Sigmoid colon (tissue), 7 donors: ENCODE measurements around the gene HTR1E. TPM values are rescaled to one million over a fixed set of nuclear protein-coding genes. Genes with fewer than 3 reads are reported as not detected.

ENCODE experiments used
- DNase-seq: peaks from one replicate; pipeline ENCODE4 v3.0.0-alpha.2; 2019
- H3K27ac ChIP-seq, 4 donors: fragments of 200-600 bp; sonication (generic); one replicate each; pipeline ENCODE4 v1.5.1; 2016 to 2019; ENCODE audit warnings: mild to moderate bottlenecking in 1 of 4
- H3K27me3 ChIP-seq, 3 donors: fragments of 200-600 bp; sonication (generic); one replicate each; pipeline ENCODE4 v1.5.1; 2019; ENCODE audit warnings: mild to moderate bottlenecking in 1 of 3
- H3K36me3 ChIP-seq, 4 donors: fragments of 200-600 bp; sonication (generic); one replicate each; pipeline ENCODE4 v1.5.1; 2016 to 2019
- H3K4me1 ChIP-seq, 4 donors: fragments of 200-600 bp; sonication (generic); one replicate each; pipeline ENCODE4 v1.5.1; 2017 to 2019
- H3K4me3 ChIP-seq, 4 donors: fragments of 200-600 bp; sonication (generic); one replicate each; pipeline ENCODE4 v1.5.1; 2017 to 2019; ENCODE audit warnings: mild to moderate bottlenecking in 2 of 4, moderate library complexity in 1 of 4
- H3K9me3 ChIP-seq, 4 donors: fragments of 200-600 bp in 3 of 4; sonication (generic) in 3 of 4; one replicate each; pipeline versions ENCODE4 v1.5.1 to v1.6.1; 2013 to 2019
- CTCF ChIP-seq, 4 experiments: fragments of 450-650 bp in 3 of 4; fragments of 200-600 bp in 1 of 4; IDR thresholded peaks; one replicate each; pipeline ENCODE4 v1.5.1; 2016 to 2019; ENCODE audit warnings: antibody characterized with exemption in 4 of 4, mild to moderate bottlenecking in 3 of 4, moderate library complexity in 2 of 4
- EP300 ChIP-seq, 4 donors: sonication (generic); formaldehyde crosslinking; IDR thresholded peaks; one replicate each; pipeline ENCODE4 v1.6.1; 2017; ENCODE audit warnings: antibody characterized with exemption in 4 of 4
- POLR2A ChIP-seq, 2 donors: fragments of 450-650 bp; IDR thresholded peaks; one replicate each; pipeline ENCODE4 v1.6.1; 2016; ENCODE audit warnings: antibody characterized with exemption in 2 of 2, mild to moderate bottlenecking in 2 of 2, moderate library complexity in 2 of 2
- POLR2AphosphoS5 ChIP-seq, 4 donors: sonication (generic); formaldehyde crosslinking; IDR thresholded peaks; one replicate each; pipeline ENCODE4 v1.6.1; 2017; ENCODE audit warnings: antibody characterized with exemption in 4 of 4
- WGBS, 2 donors: extraction: QIAGEN DNeasy Blood & Tissue Kit; methylation state at CpG; one replicate each; pipeline ENCODE4 v1.1.7; 2013; 5-methylcytosine and 5-hydroxymethylcytosine counted together
- intact Hi-C: fragments of 100-400 bp; cut with DNase I; formaldehyde crosslinking; loops from one replicate; pipeline ENCODE4 v1.15.1; 2023
- polyA plus RNA-seq, 3 donors: library from polyadenylated mRNA; stranded (reverse); fragments of 200-250 nt; gene quantifications; one replicate each; pipeline ENCODE4 v1.2.3, GENCODE V29; 2013
- small RNA-seq, 3 donors: library from RNA; depleted of rRNA; stranded (forward); fragments of <200 nt; gene quantifications; one replicate each; pipeline ENCODE3, GENCODE V24; 2016
- total RNA-seq, 4 donors: library from RNA; depleted of rRNA; stranded (reverse); fragments of >200 nt; gene quantifications; one replicate each; pipeline ENCODE4 v1.1.0, GENCODE V29; 2016
- donor health status: healthy with polysubstance abuse.
- donor health status: Bipolar disorder and iron deficiency.
- donor health status: healthy.

HTR1E gene
- total and polyA plus RNA-seq, 7 donors, result 0.03 TPM; not detected in 6

DNA sequence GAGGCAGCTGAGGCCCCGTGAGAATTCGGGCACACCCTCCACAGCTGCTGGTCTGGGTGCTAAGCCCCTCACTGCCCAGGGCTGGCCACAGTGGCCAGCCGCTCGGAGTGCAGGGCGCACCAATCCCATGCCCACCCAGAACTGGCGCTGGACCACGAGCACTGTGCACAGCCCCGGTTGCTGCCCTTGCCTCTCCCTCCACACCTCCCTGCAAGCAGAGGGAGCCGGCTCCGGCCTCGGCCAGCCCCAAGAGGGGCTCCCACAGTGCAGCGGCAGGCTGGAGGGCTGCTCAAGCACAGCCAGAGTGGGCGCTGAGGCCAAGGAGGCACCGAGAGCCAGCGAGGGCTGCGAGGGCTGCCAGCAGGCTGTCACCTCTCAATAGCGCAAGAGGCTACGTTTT is 122.6 kb downstream of the HTR1E start:
- H3K36me3 ChIP-seq, result no peaks in the 10 kb centered on the region
- intact Hi-C loops, result no loop called here
- 94 to 95% methylated on average over 18 of the region's 18 CpGs for WGBS, 2 donors
- no peak overlapping the region for H3K27ac ChIP-seq
- TF ChIP-seq CTCF (IDR thresholded peaks at IDR 0.05) (no peak), POLR2A (IDR thresholded peaks at IDR 0.05) (no peak), EP300 (IDR thresholded peaks at IDR 0.05) (no peak), POLR2AphosphoS5 (IDR thresholded peaks at IDR 0.05) (no peak)
- DNase-seq, result no peak
- H3K4me1 ChIP-seq, result no peaks in the 10 kb centered on the region
- H3K27me3 ChIP-seq, result no peaks in the 10 kb centered on the region
- H3K4me3 ChIP-seq, result no peak overlapping the region
- no peaks in the 10 kb centered on the region for H3K9me3 ChIP-seq

GRCh38 chr6:87065117-87065516 is 127.8 kb downstream of the HTR1E start:
- Histone ChIP-seq H3K27me3 (no peaks in the 10 kb centered on the region), H3K4me1 (peaks cover 0 to 3% (median 0%) of the 10 kb centered on the region in 4 donors), H3K36me3 (no peaks in the 10 kb centered on the region), H3K4me3 (no peak overlapping the region), H3K9me3 (no peaks in the 10 kb centered on the region), H3K27ac (no peak overlapping the region)
- 66 to 82% methylated on average over 5 of the region's 5 CpGs for WGBS, 2 donors
- intact Hi-C loops, result no loop called here
- TF ChIP-seq EP300 (IDR thresholded peaks at IDR 0.05), result no peak
- no peak for TF ChIP-seq POLR2AphosphoS5 (IDR thresholded peaks at IDR 0.05)
- TF ChIP-seq POLR2A (IDR thresholded peaks at IDR 0.05), result no peak
- no peak for TF ChIP-seq CTCF (IDR thresholded peaks at IDR 0.05)
- no peak for DNase-seq

Small RNA genes within 50 kb of the gene (small RNA-seq; reads per million reads assigned to genes)
- 0 reads per million in 3 donors for gene AL157777.2
- 0 reads per million in 3 donors for gene MTHFD2P2

Other genes starting within 250 kb of the HTR1E start
- not detected for gene CGA, start 157.6 kb downstream of the HTR1E start, total RNA-seq
- gene CGA, start 157.6 kb downstream of the HTR1E start, polyA plus RNA-seq, result not detected
- gene ZNF292, start 218.0 kb downstream of the HTR1E start, total RNA-seq, result 100 to 1,000 TPM in 1 of 4 donors, 10 to 100 TPM in 3; 50.7 to 117 (median 54.7) TPM
- 1 to 10 TPM; 3.0 to 7.4 (median 3.9) TPM for gene ZNF292, start 218.0 kb downstream of the HTR1E start, polyA plus RNA-seq